K562 (cell line): ENCODE results near the gene CSF3. TPM values are rescaled to one million over a fixed set of nuclear protein-coding genes. Genes with fewer than 3 reads are reported as not detected.

Experiments
- ATAC-seq: fragments of 200-7000 bp; cut with Tn5 transposase; 3 replicates; pipeline ENCODE4 v1.9.1; 2020; ENCODE audit warnings: moderate library complexity
- BruUV-seq: library from RNA; stranded (reverse); fragments of 400-500 nt; replicated peaks from 2 replicates; lab custom pipeline; 2021; lab: Mats Ljungman, UMichigan
- CTCF ChIA-PET: fragments of 300-600 bp; formaldehyde crosslinking; extraction: SDS; loops from one replicate; lab custom pipeline; 2021; ENCODE audit warnings: low intra/inter-chr PET ratio; lab: Yijun Ruan, JAX
- POLR2A ChIA-PET: fragments of 300-600, 350-650 bp; sonication (Branson Sonifier 250); formaldehyde crosslinking; extraction: SDS; loops from one replicate; lab custom pipeline; 2021; ENCODE audit warnings: antibody characterized with exemption, inconsistent platforms; lab: Yijun Ruan, JAX
- DNase-seq, 4 experiments: peaks; one replicate each; pipeline versions ENCODE4 v3.0.0 to v3.0.0-alpha.2; 2011 to 2018; ENCODE audit warnings: low spot score in 3 of 4, mixed read lengths in 3 of 4; ENCODE audit errors: extremely low read depth in 1 of 4
- FAIRE-seq: peaks from 2 replicates; lab custom pipeline; 2011; peaks lifted over from hg19 to GRCh38; lab: Jason Lieb, UNC
- H2AFZ ChIP-seq: 2 replicates; pipeline ENCODE4 v1.6.0; 2011; ENCODE audit warnings: low read depth, low read length, control low read depth, inconsistent platforms
- H3K27ac ChIP-seq: fragments of 200-600 bp; 3 replicates; pipeline ENCODE4 v1.8.0; 2011; ENCODE audit warnings: low read depth, mild to moderate bottlenecking, control low read depth, inconsistent platforms, low read length, moderate library complexity, mixed read lengths; ENCODE audit errors: extremely low read depth
- H3K27me3 ChIP-seq, 2 experiments: fragments of 300-600 bp in 1 of 2; 2 replicates in 1 of 2; 3 replicates in 1 of 2; pipeline versions ENCODE4 v1.6.0 to v1.8.0; 2011; ENCODE audit warnings: inconsistent platforms in 2 of 2, low read length in 2 of 2, mild to moderate bottlenecking in 1 of 2, mixed read lengths in 1 of 2, moderate library complexity in 1 of 2; ENCODE audit not compliant: control insufficient read depth in 2 of 2, insufficient read depth in 2 of 2
- H3K36me3 ChIP-seq: fragments of 300-600 bp; 3 replicates; pipeline ENCODE4 v1.8.0; 2011; ENCODE audit warnings: mild to moderate bottlenecking, low read length, inconsistent platforms; ENCODE audit not compliant: control insufficient read depth, insufficient read depth
- H3K4me1 ChIP-seq, 2 experiments: fragments of 200-600 bp in 1 of 2; replicated peaks in 1 of 2; 2 replicates in 1 of 2; 3 replicates in 1 of 2; pipeline versions ENCODE4 v1.5.1 to v1.8.0; 2011; ENCODE audit warnings: inconsistent platforms in 2 of 2, low read length in 2 of 2, mild to moderate bottlenecking in 1 of 2, mixed read lengths in 1 of 2, moderate library complexity in 1 of 2; ENCODE audit not compliant: control insufficient read depth in 2 of 2, insufficient read depth in 2 of 2
- H3K4me2 ChIP-seq: 2 replicates; pipeline ENCODE4 v1.6.1; 2011; ENCODE audit warnings: low read length, control low read depth, inconsistent platforms, mixed read lengths; ENCODE audit not compliant: insufficient read depth
- H3K4me3 ChIP-seq: fragments of 200-600 bp; sonication (generic), shearing (Covaris generic); 2 replicates; pipeline ENCODE4 v1.5.1; 2016; ENCODE audit warnings: control low read depth, inconsistent platforms
- H3K79me2 ChIP-seq: fragments of 200-600 bp; 3 replicates; pipeline ENCODE4 v1.8.0; 2011; ENCODE audit warnings: low read length, inconsistent platforms; ENCODE audit not compliant: control insufficient read depth, insufficient read depth
- H3K9ac ChIP-seq, 2 experiments: 2 replicates each; pipeline versions ENCODE4 v1.6.0 to v1.6.1; 2011; ENCODE audit warnings: low read depth in 2 of 2, low read length in 2 of 2, control low read depth in 1 of 2, inconsistent platforms in 1 of 2, mild to moderate bottlenecking in 1 of 2, mixed read lengths in 1 of 2; ENCODE audit not compliant: insufficient read depth in 1 of 2
- H3K9me1 ChIP-seq: one replicate; pipeline ENCODE4 v1.6.0; 2011; ENCODE audit warnings: inconsistent platforms, mild to moderate bottlenecking, low read length, moderate library complexity; ENCODE audit not compliant: control insufficient read depth, insufficient read depth
- H3K9me3 ChIP-seq: replicated peaks from 2 replicates; pipeline ENCODE4 v1.5.1; 2011; ENCODE audit warnings: low read depth, low read length, inconsistent platforms; ENCODE audit not compliant: control insufficient read depth, insufficient read depth
- H4K20me1 ChIP-seq: replicated peaks from 2 replicates; pipeline ENCODE4 v1.6.1; 2011; ENCODE audit warnings: low read length, inconsistent platforms, mixed read lengths; ENCODE audit not compliant: control insufficient read depth, insufficient read depth
- ARNT ChIP-seq, 2 experiments: fragments of 450-650 bp; IDR thresholded peaks; 2 replicates each; pipeline ENCODE4 v1.6.1; 2016; ENCODE audit warnings: mild to moderate bottlenecking in 1 of 2
- BRD9 ChIP-seq: fragments of 450-650 bp; IDR thresholded peaks from 2 replicates; pipeline ENCODE4 v1.6.1; 2018; ENCODE audit warnings: low read depth; ENCODE audit not compliant: partially characterized antibody
- ERF ChIP-seq: fragments of 450-650 bp; formaldehyde crosslinking; IDR thresholded peaks from 2 replicates; pipeline ENCODE4 v1.4.0; 2020; ENCODE audit warnings: mild to moderate bottlenecking, mixed read lengths
- GATAD2B ChIP-seq: fragments of 450-650 bp; IDR thresholded peaks from 2 replicates; pipeline ENCODE4 v1.6.1; 2017; ENCODE audit warnings: mild to moderate bottlenecking, borderline replicate concordance
- MED1 ChIP-seq: sonication (generic); formaldehyde crosslinking; IDR thresholded peaks from 2 replicates; pipeline ENCODE4 v1.8.1; 2023; ENCODE audit warnings: missing genetic modification reagents, borderline replicate concordance
- NCOA4 ChIP-seq: fragments of 450-650 bp; IDR thresholded peaks from 2 replicates; pipeline ENCODE4 v1.6.1; 2018; ENCODE audit warnings: mild to moderate bottlenecking; ENCODE audit not compliant: partially characterized antibody
- NFE2 ChIP-seq: IDR thresholded peaks from 2 replicates; pipeline ENCODE4 v1.6.1; 2014; ENCODE audit warnings: antibody characterized with exemption, low read depth
- NFIX ChIP-seq: fragments of 250-450 bp; sonication (Bioruptor Pico); IDR thresholded peaks from 2 replicates; pipeline ENCODE4 v1.4.0; 2020; ENCODE audit warnings: low read depth, mild to moderate bottlenecking, moderate library complexity
- POLR2AphosphoS2 ChIP-seq: IDR thresholded peaks from 2 replicates; pipeline ENCODE4 v1.6.1; 2012; ENCODE audit warnings: low read length, improper control_type of control experiment
- RB1 ChIP-seq: fragments of 450-650 bp; IDR thresholded peaks from 2 replicates; pipeline ENCODE4 v1.6.1; 2017; ENCODE audit warnings: low read depth, mild to moderate bottlenecking
- RUNX1 ChIP-seq: sonication (generic); IDR thresholded peaks from 2 replicates; pipeline ENCODE4 v1.6.1; 2016; ENCODE audit warnings: antibody characterized with exemption, low read depth
- SMAD1 ChIP-seq: fragments of 150-350 bp; IDR thresholded peaks from 2 replicates; pipeline ENCODE4 v1.6.1; 2014; ENCODE audit warnings: low read length, low read depth; ENCODE audit not compliant: partially characterized antibody
- SMARCA5 ChIP-seq: fragments of 450-650 bp; IDR thresholded peaks from 2 replicates; pipeline ENCODE4 v1.6.1; 2016
- XRCC5 ChIP-seq: fragments of 200-400 bp; formaldehyde crosslinking; IDR thresholded peaks from 2 replicates; pipeline ENCODE4 v1.6.1; 2017; ENCODE audit warnings: low read depth, mild to moderate bottlenecking, low read length
- ZFP30 ChIP-seq: fragments of 250-450 bp; sonication (Bioruptor Pico); IDR thresholded peaks from 2 replicates; pipeline ENCODE4 v1.8.0; 2022; ENCODE audit warnings: moderate library complexity, mild to moderate bottlenecking, inconsistent platforms, borderline replicate concordance
- ZNF174 ChIP-seq: fragments of 250-450 bp; sonication (Bioruptor Pico); IDR thresholded peaks from 2 replicates; pipeline ENCODE4 v1.4.0; 2020; ENCODE audit warnings: mild to moderate bottlenecking
- ZNF311 ChIP-seq: fragments of 250-450 bp; sonication (Bioruptor Pico); IDR thresholded peaks from 2 replicates; pipeline ENCODE4 v1.4.0; 2020; ENCODE audit warnings: mild to moderate bottlenecking, moderate library complexity
- ZNF436 ChIP-seq: fragments of 250-450, 450-650 bp; sonication (Bioruptor Pico); formaldehyde crosslinking; IDR thresholded peaks from 2 replicates; pipeline ENCODE4 v1.7.0; 2020; ENCODE audit warnings: mild to moderate bottlenecking
- ZNF589 ChIP-seq: fragments of 200-800 bp; sonication (Bioruptor generic); IDR thresholded peaks from 2 replicates; pipeline ENCODE4 v1.6.1; 2016; ENCODE audit warnings: low read depth, missing genetic modification characterization, missing compliant biosample characterization
- WGBS: fragments of 100-300 bp; shearing (Covaris generic); methylation state at CpG from one replicate; pipeline ENCODE4 v1.1.6; 2016; ENCODE audit warnings: low coverage, mixed read lengths; ENCODE audit not compliant: insufficient coverage; ENCODE audit errors: missing lambda C conversion rate; 5-methylcytosine and 5-hydroxymethylcytosine counted together
- in situ Hi-C: fragments of 300-500 bp; cut with MboI; formaldehyde crosslinking; loops from 4 replicates; pipeline ENCODE4 v1.15.0; 2018; ENCODE audit warnings: inconsistent platforms, mixed read lengths
- intact Hi-C: fragments of 100-400 bp; cut with micrococcal nuclease; formaldehyde crosslinking; loops from 2 replicates; pipeline ENCODE4 v1.14.2; 2022
- polyA plus RNA-seq, 8 experiments: library from polyadenylated mRNA; depleted of rRNA in 4 of 8; stranded (reverse) in 5 of 8; unstranded in 3 of 8; fragments of >200 nt; fragmentation: Nextera tagmentation in 2 of 8; fragmentation: Illumina TruSeq in 1 of 8; extraction: Ambion mirVana in 2 of 8; extraction: Trizol in 1 of 8; gene quantifications; 2 replicates each; pipeline versions ENCODE4 v1.2.1 to v1.2.3, GENCODE V29; 2011 to 2014; ENCODE audit warnings: inconsistent platforms in 1 of 8, missing spikeins in 1 of 8
- total RNA-seq, 7 experiments: library from RNA; depleted of rRNA in 6 of 7; stranded (reverse); fragments of >200 nt in 6 of 7; fragmentation: Illumina TruSeq in 2 of 7; extraction: Trizol in 2 of 7; gene quantifications; 2 replicates each; pipeline versions ENCODE4 v1.2.1 to v1.2.3, GENCODE V29; 2011 to 2021; ENCODE audit warnings: low replicate concordance in 1 of 7

The CSF3 gene
- total and polyA plus RNA-seq, 9 of the 15 experiments (the other 6 are each of a cell fraction or from before 2014, with no cell fraction given) = 0.19 TPM; not detected in 8

- CTCF ChIA-PET = no interaction called here
- H3K79me2 ChIP-seq = no peaks in the 10 kb centered on the region
- DNase-seq = no peak
- no peak overlapping the region for H3K4me3 ChIP-seq
- no TSS peak for BruUV-seq
- H3K36me3 ChIP-seq = no peaks in the 10 kb centered on the region
- intact Hi-C loops = no loop called here
- in situ Hi-C loops = no loop called here
- no peak overlapping the region for H3K9ac ChIP-seq
- no peak overlapping the region for H3K27ac ChIP-seq
- H3K9me3 ChIP-seq = no peaks in the 10 kb centered on the region
- no peak for TF ChIP-seq MED1 (CRISPR knock-in tag)
- no peak for TF ChIP-seq POLR2AphosphoS2
- no peak for FAIRE-seq
- no peak overlapping the region for H3K4me2 ChIP-seq
- H3K9me1 ChIP-seq = no peaks in the 10 kb centered on the region
- no peak for ATAC-seq
- WGBS = 18% methylated on average over 6 of the region's 6 CpGs
- no peak overlapping the region for H2AFZ ChIP-seq
- H4K20me1 ChIP-seq = no peaks in the 10 kb centered on the region
- POLR2A ChIA-PET = interaction anchor here (1.0 to 2.6 kb wide), 3 partner anchors 10 to 17 kb away, joined by 3 to 9 read pairs (median 3); no protein-coding TSS in a partner anchor
- peaks cover 6 to 13% of the 10 kb centered on the region in 2 experiments; a peak in 3 of 5 replicates for H3K27me3 ChIP-seq
- H3K4me1 ChIP-seq = peaks cover 11 to 27% of the 10 kb centered on the region in 2 experiments
These were observed 48.5 kb upstream of the CSF3 start for GRCh38 chr17:39966771-39967170.

GRCh38 chr17:39968761-39969160 is 46.5 kb upstream of the CSF3 start:
- no peak overlapping the region for H3K27ac ChIP-seq
- H3K36me3 ChIP-seq = no peaks in the 10 kb centered on the region
- H3K27me3 ChIP-seq = peaks cover 5 to 8% of the 10 kb centered on the region in 2 experiments; a peak in 2 of 5 replicates
- in situ Hi-C loops = no loop called here
- no peaks in the 10 kb centered on the region for H3K9me1 ChIP-seq
- no peak for FAIRE-seq
- no peaks in the 10 kb centered on the region for H3K79me2 ChIP-seq
- no peaks in the 10 kb centered on the region for H3K9me3 ChIP-seq
- no peak overlapping the region for H2AFZ ChIP-seq
- H3K4me3 ChIP-seq = no peak overlapping the region
- intact Hi-C loops = no loop called here
- H3K4me2 ChIP-seq = no peak overlapping the region
- no peaks in the 10 kb centered on the region for H4K20me1 ChIP-seq
- no peak for DNase-seq
- peaks cover 19 to 22% of the 10 kb centered on the region in 2 experiments for H3K4me1 ChIP-seq
- ATAC-seq = no peak
- 29% methylated on average over 2 of the region's 2 CpGs for WGBS
- no peak for TF ChIP-seq NFE2
- TF ChIP-seq ZNF436 (CRISPR knock-in tag) = no peak
- no peak for TF ChIP-seq ZNF589 (CRISPR knock-in tag)
- TF ChIP-seq NCOA4 = no peak
- no peak for TF ChIP-seq NFIX
- TF ChIP-seq BRD9 = no peak
- no peak for TF ChIP-seq SMARCA5
- TF ChIP-seq RB1 = no peak
- no peak for TF ChIP-seq ARNT (IDR thresholded peaks at IDR 0.05)
- TF ChIP-seq XRCC5 = no peak
- TF ChIP-seq ZFP30 = no peak
- TF ChIP-seq ZNF174 (CRISPR knock-in tag) = no peak
- TF ChIP-seq SMAD1 = no peak
- TF ChIP-seq RUNX1 = no peak
- TF ChIP-seq GATAD2B = no peak
- TF ChIP-seq ERF = no peak
- TF ChIP-seq ZNF311 (CRISPR knock-in tag) = no peak
- POLR2A ChIA-PET = interaction anchor here (0.6 to 1.9 kb wide), 4 partner anchors 10 to 345 kb away, joined by 3 to 8 read pairs (median 4); no protein-coding TSS in a partner anchor
- H3K9ac ChIP-seq = no peak overlapping the region
- CTCF ChIA-PET = no interaction called here
- BruUV-seq = no TSS peak
